ENCODE results near the gene PRKCD. TPM values are rescaled to one million over a fixed set of nuclear protein-coding genes. Genes with fewer than 3 reads are reported as not detected.
A peak's percentile ranks its signal among the peaks of the same experiment; 100 is the strongest.

PRKCD gene
- total and polyA plus RNA-seq, 2 experiments from 2014 or later: 12.3 to 23.6 TPM

DNA sequence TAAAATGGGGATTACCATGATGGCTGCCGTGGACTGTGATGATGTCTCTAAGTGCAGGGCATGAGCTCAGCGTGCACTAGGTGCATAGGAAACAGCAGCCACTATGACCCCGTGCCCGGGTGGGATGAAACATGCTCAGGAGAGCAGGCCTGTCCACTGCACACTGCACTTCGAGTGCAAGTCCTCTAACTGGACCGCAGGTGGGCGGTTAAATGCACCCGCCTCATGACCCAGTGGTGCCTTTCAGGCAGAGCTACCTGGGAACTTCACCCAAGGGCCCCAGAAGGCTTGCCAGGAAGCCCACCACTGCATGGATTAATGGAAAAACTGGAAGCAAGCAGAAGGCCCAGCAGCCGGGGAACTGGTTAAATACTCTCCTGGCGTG lies 34.0 kb downstream of the PRKCD start:
- TF ChIP-seq EZH2 (IDR thresholded peaks at IDR 0.05; ENCODE audit: borderline replicate concordance) (no peak), CTCF (IDR thresholded peaks at IDR 0.05; ENCODE audit: poor library complexity) (no peak), EZH2phosphoT487 (IDR thresholded peaks at IDR 0.05; ENCODE audit: low read depth, severe bottlenecking, unreplicated experiment) (no peak)
- 92% methylated on average over 10 of the region's 10 CpGs for WGBS (ENCODE audit: low lambda C conversion rate, missing lambda C conversion rate)
- H3K9me2 ChIP-seq (replicated peaks; ENCODE audit: insufficient read depth): no peaks in the 10 kb centered on the region

DNA sequence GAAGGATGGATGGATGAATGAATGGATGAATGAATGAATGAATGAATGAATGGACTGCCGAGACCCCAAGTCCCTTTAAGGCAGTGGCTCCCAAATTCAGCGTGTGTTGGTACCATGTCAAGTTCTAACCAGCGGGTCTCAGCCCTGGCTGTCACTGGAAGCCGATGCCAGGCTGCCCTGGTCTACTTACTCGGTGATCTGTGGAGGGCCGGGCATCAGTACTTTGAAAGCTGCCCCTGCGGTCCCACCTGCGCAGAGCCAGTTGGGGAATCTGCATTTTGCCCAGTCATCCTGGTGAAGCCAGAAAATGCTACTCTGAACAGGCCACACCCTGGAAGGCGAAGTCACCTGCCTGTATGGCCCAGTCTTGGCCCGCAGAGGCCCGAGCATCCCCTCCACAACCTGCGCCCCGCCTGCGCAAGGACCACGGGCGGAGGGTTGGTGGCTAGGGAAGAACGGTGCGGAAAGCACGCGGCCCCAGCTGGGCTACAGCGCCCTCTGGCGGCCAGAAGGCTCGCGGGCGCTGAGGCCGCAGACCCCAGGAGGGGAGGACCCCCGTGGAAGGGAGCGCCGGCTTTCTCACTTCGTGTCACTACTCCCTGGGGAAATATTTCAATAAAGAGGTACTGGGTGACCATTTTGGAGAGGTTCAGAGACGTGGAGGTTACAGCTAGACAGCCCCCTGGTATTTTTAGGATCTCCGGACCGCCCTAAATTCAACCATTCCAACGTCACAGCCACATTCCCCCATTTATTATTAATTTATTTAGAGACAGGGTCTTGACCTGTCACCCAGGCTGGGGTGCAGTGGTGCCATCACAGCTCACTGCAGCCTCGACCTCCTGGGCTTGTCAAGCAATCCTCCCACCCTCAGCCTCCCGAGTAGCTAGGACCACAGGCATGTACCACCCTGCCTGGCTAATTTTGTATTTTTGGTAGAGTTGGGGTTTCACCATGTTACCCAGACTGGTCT lies 34.9 kb downstream of the PRKCD start:
- Histone ChIP-seq H2AFZ (no peak overlapping the region), H3K4me3 (no peak overlapping the region)
- no peak for TF ChIP-seq EZH2 (IDR thresholded peaks at IDR 0.05; ENCODE audit: borderline replicate concordance)
- TF ChIP-seq CTCF (IDR thresholded peaks at IDR 0.05; ENCODE audit: poor library complexity): peak; percentile 98
- no peak for TF ChIP-seq EZH2phosphoT487 (IDR thresholded peaks at IDR 0.05; ENCODE audit: low read depth, severe bottlenecking, unreplicated experiment)

More for the DNA sequence above, 34.0 kb downstream of the PRKCD start:
- H3K27ac ChIP-seq: no peak overlapping the region
- no peak for DNase-seq (ENCODE audit: low spot score)
- H3K4me3 ChIP-seq: no peak overlapping the region
- H3K9me3 ChIP-seq (ENCODE audit: low read depth): no peaks in the 10 kb centered on the region
- no peaks in the 10 kb centered on the region for H4K20me1 ChIP-seq (ENCODE audit: insufficient read depth, poor library complexity, severe bottlenecking)
- no peaks in the 10 kb centered on the region for H3K27me3 ChIP-seq
- H3K79me2 ChIP-seq: no peaks in the 10 kb centered on the region
- no peak overlapping the region for H3K4me2 ChIP-seq
- H3K36me3 ChIP-seq (replicated peaks; ENCODE audit: insufficient read depth, low read depth): no peaks in the 10 kb centered on the region
- no peaks in the 10 kb centered on the region for H3K4me1 ChIP-seq (ENCODE audit: insufficient read depth)
- no peak overlapping the region for H2AFZ ChIP-seq

DNA sequence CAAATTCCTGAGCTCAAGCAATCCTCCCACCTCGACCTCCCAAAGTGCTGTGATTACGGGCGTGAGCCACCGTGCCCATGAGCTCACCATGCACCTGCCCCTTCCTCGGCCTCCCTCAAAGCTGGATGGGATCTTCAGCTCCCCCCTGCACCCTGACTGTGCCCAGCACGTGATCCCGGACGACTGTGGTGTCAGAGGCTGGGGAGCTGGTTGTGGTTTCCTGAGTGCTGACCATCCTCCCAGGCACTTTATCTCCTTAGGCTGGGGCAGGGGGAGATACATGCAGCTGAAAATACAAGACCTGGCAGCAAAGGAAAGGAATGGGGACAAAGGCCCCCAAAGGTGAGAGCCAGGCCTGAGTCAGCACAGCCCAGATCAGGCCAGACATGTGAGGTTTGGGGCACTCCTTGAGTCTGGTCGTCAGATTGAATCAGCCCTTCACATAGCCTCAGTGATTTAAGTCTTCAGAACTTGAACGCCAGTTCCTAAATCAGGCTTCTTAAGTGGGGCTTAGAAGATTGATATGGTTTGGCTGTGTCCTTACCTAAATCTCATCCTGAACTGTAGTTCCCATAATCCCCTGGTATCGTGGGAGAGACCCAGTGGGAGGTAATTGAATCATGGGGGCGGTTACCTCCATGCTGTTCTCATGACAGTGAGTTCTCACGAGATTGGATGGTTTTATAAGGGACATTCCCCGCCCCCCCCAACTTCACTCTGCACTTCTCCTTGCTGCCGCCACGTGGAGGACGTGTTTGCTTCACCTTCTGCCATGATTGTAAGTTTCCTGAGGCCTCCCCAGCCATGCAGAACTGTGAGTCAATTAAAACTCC lies 35.8 kb downstream of the PRKCD start:
- WGBS (ENCODE audit: low lambda C conversion rate, missing lambda C conversion rate): 63% methylated on average over 17 of the region's 17 CpGs
- Histone ChIP-seq H3K9me3 (ENCODE audit: low read depth) (no peaks in the 10 kb centered on the region), H3K79me2 (no peaks in the 10 kb centered on the region), H3K4me1 (ENCODE audit: insufficient read depth) (no peaks in the 10 kb centered on the region), H4K20me1 (ENCODE audit: insufficient read depth, poor library complexity, severe bottlenecking) (no peaks in the 10 kb centered on the region), H3K36me3 (replicated peaks; ENCODE audit: insufficient read depth, low read depth) (no peaks in the 10 kb centered on the region), H3K9me2 (replicated peaks; ENCODE audit: insufficient read depth) (no peaks in the 10 kb centered on the region), H2AFZ (no peak overlapping the region), H3K27me3 (no peaks in the 10 kb centered on the region), H3K4me3 (no peak overlapping the region), H3K4me2 (no peak overlapping the region), H3K27ac (no peak overlapping the region)
- DNase-seq (ENCODE audit: low spot score): peak; percentile 47
- no peak for TF ChIP-seq CTCF (IDR thresholded peaks at IDR 0.05; ENCODE audit: poor library complexity)
- no peak for TF ChIP-seq EZH2phosphoT487 (IDR thresholded peaks at IDR 0.05; ENCODE audit: low read depth, severe bottlenecking, unreplicated experiment)
- no peak for TF ChIP-seq EZH2 (IDR thresholded peaks at IDR 0.05; ENCODE audit: borderline replicate concordance)

More for the DNA sequence above, 34.9 kb downstream of the PRKCD start:
- Histone ChIP-seq H3K79me2 (no peaks in the 10 kb centered on the region), H4K20me1 (ENCODE audit: insufficient read depth, poor library complexity, severe bottlenecking) (no peaks in the 10 kb centered on the region), H3K9me3 (ENCODE audit: low read depth) (no peaks in the 10 kb centered on the region), H3K27me3 (no peaks in the 10 kb centered on the region), H3K9me2 (replicated peaks; ENCODE audit: insufficient read depth) (no peaks in the 10 kb centered on the region), H3K4me2 (peak overlapping the region; percentile 53), H3K4me1 (ENCODE audit: insufficient read depth) (no peaks in the 10 kb centered on the region), H3K36me3 (replicated peaks; ENCODE audit: insufficient read depth, low read depth) (no peaks in the 10 kb centered on the region), H3K27ac (no peak overlapping the region)
- DNase-seq (ENCODE audit: low spot score): peak; percentile 77
- 32% methylated on average over 36 of the region's 36 CpGs for WGBS (ENCODE audit: low lambda C conversion rate, missing lambda C conversion rate)
